GM12878 (cell line): Measurements from ENCODE around the gene SNRPA1. TPM values are rescaled to one million over a fixed set of nuclear protein-coding genes. Genes with fewer than 3 reads are reported as not detected.

Experiments
- BCL11A ChIP-seq: IDR thresholded peaks from 2 replicates; pipeline ENCODE4 v1.6.1; 2011; ENCODE audit warnings: low read depth, low read length
- BHLHE40 ChIP-seq, 2 experiments: fragments of 450-650 bp in 1 of 2; IDR thresholded peaks; 2 replicates each; pipeline ENCODE4 v1.6.1; 2011 to 2017; ENCODE audit warnings: low read depth in 2 of 2, borderline replicate concordance in 1 of 2, improper control_type of control experiment in 1 of 2, low read length in 1 of 2, mild to moderate bottlenecking in 1 of 2
- MXI1 ChIP-seq: fragments of 150-350 bp; IDR thresholded peaks from 2 replicates; pipeline ENCODE4 v1.6.1; 2011; ENCODE audit warnings: low read depth, mild to moderate bottlenecking, inconsistent platforms, low read length, improper control_type of control experiment
- MYB ChIP-seq: fragments of 150-350 bp; IDR thresholded peaks from 2 replicates; pipeline ENCODE4 v1.6.1; 2014; ENCODE audit warnings: mild to moderate bottlenecking, low read depth, low read length, borderline replicate concordance
- NBN ChIP-seq: fragments of 450-650 bp; IDR thresholded peaks from 2 replicates; pipeline ENCODE4 v1.6.1; 2016
- RAD21 ChIP-seq: IDR thresholded peaks from 2 replicates; pipeline ENCODE4 v1.6.1; 2011; ENCODE audit warnings: mild to moderate bottlenecking, low read depth, low read length, moderate library complexity; ENCODE audit not compliant: insufficient read depth
- RUNX3 ChIP-seq: IDR thresholded peaks from 2 replicates; pipeline ENCODE4 v1.6.1; 2012; ENCODE audit warnings: low read length, inconsistent platforms
- SMAD1 ChIP-seq: fragments of 450-650 bp; IDR thresholded peaks from 2 replicates; pipeline ENCODE4 v1.6.1; 2018; ENCODE audit warnings: mild to moderate bottlenecking, low read depth; ENCODE audit not compliant: partially characterized antibody
- SP1 ChIP-seq: IDR thresholded peaks from one replicate; pipeline ENCODE4 v1.6.1; 2011; ENCODE audit warnings: low read depth, low read length
- polyA plus RNA-seq, 11 experiments: library from polyadenylated mRNA; depleted of rRNA in 4 of 11; unstranded in 6 of 11; stranded (reverse) in 5 of 11; fragments of >200 nt; fragmentation: Nextera tagmentation in 4 of 11; fragmentation: Illumina TruSeq in 1 of 11; extraction: Ambion mirVana in 4 of 11; extraction: Trizol in 1 of 11; gene quantifications; 1 replicate in 1 of 11; 2 replicates in 10 of 11; pipeline versions ENCODE4 v1.2.1 to v1.2.3, GENCODE V29; 2011 to 2016; ENCODE audit warnings: inconsistent platforms in 2 of 11, missing spikeins in 2 of 11, low read depth in 1 of 11
- total RNA-seq, 4 experiments: library from RNA; depleted of rRNA in 3 of 4; stranded (reverse); fragments of >200 nt in 3 of 4; fragmentation: Illumina TruSeq in 1 of 4; extraction: Trizol in 1 of 4; gene quantifications; 2 replicates each; pipeline versions ENCODE4 v1.2.1 to v1.2.3, GENCODE V29; 2013 to 2021
- TF ChIP-seq, protein P1 (sequence below): IDR thresholded peaks from 2 replicates; pipeline ENCODE4 v1.6.1; 2011; ENCODE audit warnings: mild to moderate bottlenecking, low read depth, low read length, moderate library complexity; ENCODE audit not compliant: insufficient replicate concordance
- TF ChIP-seq, protein P2 (sequence below): fragments of 150-350 bp; IDR thresholded peaks from 2 replicates; pipeline ENCODE4 v1.6.1; 2014; ENCODE audit warnings: mild to moderate bottlenecking, low read depth, low read length

The SNRPA1 gene
- total and polyA plus RNA-seq, 10 of the 15 experiments (the other 5 are each of a cell fraction or from before 2014, with no cell fraction given), result 59.9 to 267 (median 161) TPM

DNA sequence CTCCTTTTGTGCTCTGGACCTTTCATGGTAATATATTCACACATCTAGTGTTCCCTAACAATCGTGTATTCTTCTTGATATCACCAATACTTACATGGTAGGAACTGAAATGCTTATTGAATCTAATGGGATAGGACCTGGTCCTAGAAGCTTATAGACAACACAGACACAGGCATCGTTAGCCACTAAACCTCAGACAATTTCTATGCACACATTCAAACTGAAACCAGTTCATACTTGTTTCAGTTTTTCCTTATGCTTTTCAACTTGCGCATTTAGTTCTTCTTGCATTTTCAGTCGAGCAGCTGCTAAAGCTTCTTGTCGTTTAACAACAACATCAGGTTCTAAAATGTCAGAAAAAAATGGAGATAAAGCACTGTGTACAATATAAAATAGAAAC is 20.0 kb downstream of the SNRPA1 start (continued):
- TF ChIP-seq, protein P1, sequence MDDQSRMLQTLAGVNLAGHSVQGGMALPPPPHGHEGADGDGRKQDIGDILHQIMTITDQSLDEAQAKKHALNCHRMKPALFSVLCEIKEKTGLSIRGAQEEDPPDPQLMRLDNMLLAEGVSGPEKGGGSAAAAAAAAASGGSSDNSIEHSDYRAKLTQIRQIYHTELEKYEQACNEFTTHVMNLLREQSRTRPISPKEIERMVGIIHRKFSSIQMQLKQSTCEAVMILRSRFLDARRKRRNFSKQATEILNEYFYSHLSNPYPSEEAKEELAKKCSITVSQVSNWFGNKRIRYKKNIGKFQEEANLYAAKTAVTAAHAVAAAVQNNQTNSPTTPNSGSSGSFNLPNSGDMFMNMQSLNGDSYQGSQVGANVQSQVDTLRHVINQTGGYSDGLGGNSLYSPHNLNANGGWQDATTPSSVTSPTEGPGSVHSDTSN, result no peak
- TF ChIP-seq SP1 (peak; percentile 14), BHLHE40 (IDR thresholded peaks at IDR 0.05; ENCODE audit: borderline replicate concordance in 1 of 2, low read depth in 2 of 2, low read length in 1 of 2) (peak in 1 of 2 experiments; percentile 37; a peak in 1 of 4 replicates), BCL11A (no peak), MXI1 (peak; percentile 49; the same call in 1 of the 2 replicates), MYB (no peak), NBN (peak; percentile 58; the same call in 1 of the 2 replicates), SMAD1 (no peak), RUNX3 (peak; percentile 80), RAD21 (no peak)
- TF ChIP-seq, protein P2, sequence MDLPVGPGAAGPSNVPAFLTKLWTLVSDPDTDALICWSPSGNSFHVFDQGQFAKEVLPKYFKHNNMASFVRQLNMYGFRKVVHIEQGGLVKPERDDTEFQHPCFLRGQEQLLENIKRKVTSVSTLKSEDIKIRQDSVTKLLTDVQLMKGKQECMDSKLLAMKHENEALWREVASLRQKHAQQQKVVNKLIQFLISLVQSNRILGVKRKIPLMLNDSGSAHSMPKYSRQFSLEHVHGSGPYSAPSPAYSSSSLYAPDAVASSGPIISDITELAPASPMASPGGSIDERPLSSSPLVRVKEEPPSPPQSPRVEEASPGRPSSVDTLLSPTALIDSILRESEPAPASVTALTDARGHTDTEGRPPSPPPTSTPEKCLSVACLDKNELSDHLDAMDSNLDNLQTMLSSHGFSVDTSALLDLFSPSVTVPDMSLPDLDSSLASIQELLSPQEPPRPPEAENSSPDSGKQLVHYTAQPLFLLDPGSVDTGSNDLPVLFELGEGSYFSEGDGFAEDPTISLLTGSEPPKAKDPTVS, result no peak
